ENCODE results near the gene SLC30A1.

SLC30A1 gene

DNA sequence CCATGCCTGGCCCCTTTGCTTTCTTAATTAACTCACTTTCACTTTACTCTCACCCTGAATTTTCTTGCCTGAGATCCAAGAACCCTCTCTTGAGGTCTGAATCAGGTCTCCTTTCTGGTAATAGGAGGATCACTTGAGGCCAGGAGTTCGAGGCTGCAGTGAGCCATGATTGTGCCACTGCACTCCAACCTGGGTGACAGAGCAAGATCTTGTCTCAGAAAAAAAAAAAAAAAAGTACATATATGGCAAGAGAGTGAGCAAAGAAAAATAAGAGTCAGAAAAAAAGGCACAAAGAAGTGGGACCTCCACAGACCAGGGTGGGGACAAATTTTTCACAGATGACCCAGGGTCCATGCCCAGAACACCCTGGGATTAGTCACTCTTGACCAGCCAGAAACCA is 52.9 kb downstream of the SLC30A1 start:
- Histone ChIP-seq H3K9ac (ENCODE audit: low read length) (no peak overlapping the region), H3K9me2 (ENCODE audit: low read depth, low read length) (no peaks in the 10 kb centered on the region), H4K20me1 (ENCODE audit: insufficient read depth, low read length) (no peaks in the 10 kb centered on the region), H2AFZ (ENCODE audit: low read length) (no peak overlapping the region), H3K4me1 (ENCODE audit: insufficient read depth, low read length, severe bottlenecking) (no peaks in the 10 kb centered on the region), H3K4me2 (ENCODE audit: low read length) (no peak overlapping the region), H3K27ac (ENCODE audit: low read depth, low read length, poor library complexity, severe bottlenecking) (no peak overlapping the region), H3K9me3 (ENCODE audit: low read length) (no peaks in the 10 kb centered on the region), H3K36me3 (ENCODE audit: insufficient read depth, low read length) (no peaks in the 10 kb centered on the region), H3K4me3 (ENCODE audit: low read depth, low read length, poor library complexity, severe bottlenecking) (no peak overlapping the region), H3K79me2 (ENCODE audit: insufficient read depth, low read length) (no peaks in the 10 kb centered on the region), H3K27me3 (ENCODE audit: insufficient read depth, low read length) (no peaks in the 10 kb centered on the region), H3F3A (ENCODE audit: insufficient read depth, low read length) (no peaks in the 10 kb centered on the region)
- no peak for TF ChIP-seq EZH2 (IDR thresholded peaks at IDR 0.05; ENCODE audit: borderline replicate concordance, low read length)
- TF ChIP-seq, protein P1, sequence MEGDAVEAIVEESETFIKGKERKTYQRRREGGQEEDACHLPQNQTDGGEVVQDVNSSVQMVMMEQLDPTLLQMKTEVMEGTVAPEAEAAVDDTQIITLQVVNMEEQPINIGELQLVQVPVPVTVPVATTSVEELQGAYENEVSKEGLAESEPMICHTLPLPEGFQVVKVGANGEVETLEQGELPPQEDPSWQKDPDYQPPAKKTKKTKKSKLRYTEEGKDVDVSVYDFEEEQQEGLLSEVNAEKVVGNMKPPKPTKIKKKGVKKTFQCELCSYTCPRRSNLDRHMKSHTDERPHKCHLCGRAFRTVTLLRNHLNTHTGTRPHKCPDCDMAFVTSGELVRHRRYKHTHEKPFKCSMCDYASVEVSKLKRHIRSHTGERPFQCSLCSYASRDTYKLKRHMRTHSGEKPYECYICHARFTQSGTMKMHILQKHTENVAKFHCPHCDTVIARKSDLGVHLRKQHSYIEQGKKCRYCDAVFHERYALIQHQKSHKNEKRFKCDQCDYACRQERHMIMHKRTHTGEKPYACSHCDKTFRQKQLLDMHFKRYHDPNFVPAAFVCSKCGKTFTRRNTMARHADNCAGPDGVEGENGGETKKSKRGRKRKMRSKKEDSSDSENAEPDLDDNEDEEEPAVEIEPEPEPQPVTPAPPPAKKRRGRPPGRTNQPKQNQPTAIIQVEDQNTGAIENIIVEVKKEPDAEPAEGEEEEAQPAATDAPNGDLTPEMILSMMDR (IDR thresholded peaks at IDR 0.05; ENCODE audit: low read length) = no peak

DNA sequence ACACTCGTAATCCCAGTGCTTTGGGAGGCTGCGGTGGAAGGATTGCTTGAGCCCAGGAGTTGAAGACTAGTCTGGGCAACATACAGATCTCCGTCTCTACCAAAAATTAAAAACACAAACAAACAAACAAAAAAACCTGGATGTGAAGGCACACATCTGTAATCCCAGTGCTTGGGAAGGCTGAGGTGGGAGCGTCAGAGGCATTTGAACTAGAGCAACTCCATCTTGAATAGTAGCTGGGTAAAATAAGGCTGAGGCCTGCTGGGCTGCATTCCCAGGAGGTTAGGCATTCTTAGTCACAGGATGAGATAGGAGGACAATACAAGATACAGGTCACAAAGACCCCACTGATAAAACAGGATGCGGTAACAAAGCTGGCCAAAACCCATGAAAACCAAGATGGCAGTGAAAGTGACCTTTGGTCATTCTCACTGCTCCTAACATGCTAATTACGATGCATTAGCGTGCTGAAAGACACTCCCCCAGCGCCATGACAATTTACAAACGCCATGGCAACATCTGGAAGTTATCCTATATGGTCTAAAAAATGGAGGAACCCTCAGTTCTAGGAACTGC is 53.8 kb downstream of the SLC30A1 start:
- no peak overlapping the region for H3K9ac ChIP-seq (ENCODE audit: low read length)
- H3K4me2 ChIP-seq (ENCODE audit: low read length) = no peak overlapping the region
- no peaks in the 10 kb centered on the region for H3K9me3 ChIP-seq (ENCODE audit: low read length)
- no peaks in the 10 kb centered on the region for H3K36me3 ChIP-seq (ENCODE audit: insufficient read depth, low read length)
- H3K4me3 ChIP-seq (ENCODE audit: low read depth, low read length, poor library complexity, severe bottlenecking) = no peak overlapping the region
- no peak overlapping the region for H2AFZ ChIP-seq (ENCODE audit: low read length)
- no peaks in the 10 kb centered on the region for H3K79me2 ChIP-seq (ENCODE audit: insufficient read depth, low read length)
- H3K9me2 ChIP-seq (ENCODE audit: low read depth, low read length) = no peaks in the 10 kb centered on the region
- peaks cover 3% of the 10 kb centered on the region; the same call in 1 of the 2 replicates for H3K27me3 ChIP-seq (ENCODE audit: insufficient read depth, low read length)
- no peaks in the 10 kb centered on the region for H3F3A ChIP-seq (ENCODE audit: insufficient read depth, low read length)
- TF ChIP-seq, protein P1 (IDR thresholded peaks at IDR 0.05; ENCODE audit: low read length) = no peak
- no peak for TF ChIP-seq EZH2 (IDR thresholded peaks at IDR 0.05; ENCODE audit: borderline replicate concordance, low read length)
- no peaks in the 10 kb centered on the region for H3K4me1 ChIP-seq (ENCODE audit: insufficient read depth, low read length, severe bottlenecking)
- H4K20me1 ChIP-seq (ENCODE audit: insufficient read depth, low read length) = no peaks in the 10 kb centered on the region
- no peak overlapping the region for H3K27ac ChIP-seq (ENCODE audit: low read depth, low read length, poor library complexity, severe bottlenecking)

DNA sequence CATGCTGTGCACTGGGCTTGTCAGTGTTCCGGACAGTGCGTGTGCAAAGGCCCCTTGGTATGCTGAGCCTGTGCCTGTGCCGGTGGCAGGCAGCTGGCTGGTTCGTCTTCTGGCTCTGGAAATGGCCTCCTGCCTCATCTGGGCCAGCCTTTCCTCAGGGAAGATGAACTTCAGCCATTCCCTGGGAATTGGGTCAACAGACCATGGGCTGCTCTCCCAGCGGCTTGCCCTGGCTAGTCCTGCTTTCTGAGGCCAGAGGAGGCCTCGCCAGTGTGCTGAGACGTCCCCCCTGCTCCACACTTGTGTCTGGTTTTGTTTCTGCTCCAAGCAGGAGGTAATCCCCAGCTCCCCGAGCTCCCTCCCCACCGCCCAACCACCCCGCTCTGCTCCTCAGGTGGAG is 54.4 kb downstream of the SLC30A1 start:
- Histone ChIP-seq H3F3A (ENCODE audit: insufficient read depth, low read length) (no peaks in the 10 kb centered on the region), H3K36me3 (ENCODE audit: insufficient read depth, low read length) (no peaks in the 10 kb centered on the region), H3K4me2 (ENCODE audit: low read length) (no peak overlapping the region), H4K20me1 (ENCODE audit: insufficient read depth, low read length) (no peaks in the 10 kb centered on the region), H3K9me2 (ENCODE audit: low read depth, low read length) (no peaks in the 10 kb centered on the region), H3K4me3 (ENCODE audit: low read depth, low read length, poor library complexity, severe bottlenecking) (no peak overlapping the region), H3K79me2 (ENCODE audit: insufficient read depth, low read length) (no peaks in the 10 kb centered on the region), H3K9ac (ENCODE audit: low read length) (no peak overlapping the region), H3K9me3 (ENCODE audit: low read length) (no peaks in the 10 kb centered on the region), H3K27ac (ENCODE audit: low read depth, low read length, poor library complexity, severe bottlenecking) (no peak overlapping the region), H3K27me3 (ENCODE audit: insufficient read depth, low read length) (peaks cover 3% of the 10 kb centered on the region; the same call in 1 of the 2 replicates), H2AFZ (ENCODE audit: low read length) (no peak overlapping the region), H3K4me1 (ENCODE audit: insufficient read depth, low read length, severe bottlenecking) (no peaks in the 10 kb centered on the region)
- TF ChIP-seq, protein P1 (IDR thresholded peaks at IDR 0.05; ENCODE audit: low read length) = no peak
- no peak for TF ChIP-seq EZH2 (IDR thresholded peaks at IDR 0.05; ENCODE audit: borderline replicate concordance, low read length)

Measured in OCI-LY1 (cell line).